H1 (cell line): Measurements from ENCODE around the gene GAB3. TPM values are rescaled to one million over a fixed set of nuclear protein-coding genes. Genes with fewer than 3 reads are reported as not detected.

Experiments used
- CTCF ChIA-PET: fragments of 300-600 bp; sonication (Branson Sonifier 250); formaldehyde crosslinking; loops from one replicate; lab custom pipeline; 2021; ENCODE audit not compliant: partially characterized antibody; lab: Charles Lee
- POLR2A ChIA-PET: fragments of 300-600 bp; sonication (Branson Sonifier 250); formaldehyde crosslinking; loops from one replicate; lab custom pipeline; 2021; ENCODE audit warnings: inconsistent platforms; ENCODE audit not compliant: partially characterized antibody; lab: Charles Lee
- DNase-seq, 2 experiments: peaks; one replicate each; pipeline versions ENCODE4 v3.0.0 to v3.0.0-alpha.2; 2010 to 2022; ENCODE audit warnings: low spot score in 2 of 2, low read depth in 1 of 2, mixed read lengths in 1 of 2
- FAIRE-seq: peaks from 2 replicates; lab custom pipeline; 2011; peaks lifted over from hg19 to GRCh38; lab: Jason Lieb, UNC
- H2AFZ ChIP-seq: 2 replicates; pipeline ENCODE4 v1.8.1; 2012; ENCODE audit warnings: low read length, inconsistent platforms
- H2AK5ac ChIP-seq: 2 replicates; pipeline ENCODE4 v1.6.1; 2013; ENCODE audit warnings: low read depth, low read length
- H2BK120ac ChIP-seq: replicated peaks from 2 replicates; pipeline ENCODE3; 2013; ENCODE audit warnings: low read depth, low read length, inconsistent platforms
- H2BK12ac ChIP-seq: 2 replicates; pipeline ENCODE4 v1.6.1; 2013; ENCODE audit warnings: low read depth, low read length
- H2BK15ac ChIP-seq: 2 replicates; pipeline ENCODE4 v1.6.1; 2013; ENCODE audit warnings: low read length
- H2BK20ac ChIP-seq: 2 replicates; pipeline ENCODE4 v1.6.1; 2013; ENCODE audit warnings: low read length
- H2BK5ac ChIP-seq: 2 replicates; pipeline ENCODE4 v1.6.1; 2013; ENCODE audit warnings: low read depth, low read length
- H3K14ac ChIP-seq: 2 replicates; pipeline ENCODE4 v1.6.1; 2013; ENCODE audit warnings: inconsistent platforms; ENCODE audit not compliant: insufficient read length
- H3K18ac ChIP-seq: 2 replicates; pipeline ENCODE4 v1.6.1; 2013; ENCODE audit warnings: low read length; ENCODE audit errors: extremely low read depth
- H3K23ac ChIP-seq: 2 replicates; pipeline ENCODE4 v1.6.1; 2013; ENCODE audit warnings: inconsistent platforms; ENCODE audit not compliant: insufficient read length
- H3K23me2 ChIP-seq: 2 replicates; pipeline ENCODE4 v1.6.1; 2013; ENCODE audit warnings: low read depth, low read length
- H3K27ac ChIP-seq: 2 replicates; pipeline ENCODE4 v1.6.1; 2011; ENCODE audit warnings: low read depth, low read length, inconsistent platforms
- H3K27me3 ChIP-seq, 4 experiments: replicated peaks in 1 of 4; 1 replicate in 1 of 4; 2 replicates in 3 of 4; pipeline versions ENCODE4 v1.6.1 to v1.8.1; 2011 to 2013; ENCODE audit warnings: low read length in 3 of 4, mild to moderate bottlenecking in 3 of 4, inconsistent platforms in 2 of 4, mixed read lengths in 2 of 4, moderate library complexity in 1 of 4; ENCODE audit not compliant: control insufficient read depth in 3 of 4, insufficient read depth in 3 of 4; ENCODE audit errors: extremely low read depth in 1 of 4
- H3K36me3 ChIP-seq, 4 experiments: 2 replicates each; pipeline versions ENCODE4 v1.6.1 to v1.8.1; 2011 to 2013; ENCODE audit warnings: mild to moderate bottlenecking in 4 of 4, low read length in 3 of 4, moderate library complexity in 2 of 4, control low read depth in 1 of 4, inconsistent platforms in 1 of 4; ENCODE audit not compliant: insufficient read depth in 4 of 4, control insufficient read depth in 2 of 4
- H3K4ac ChIP-seq: replicated peaks from 2 replicates; pipeline ENCODE3; 2013; ENCODE audit warnings: low read length, low read depth, mixed read lengths, inconsistent platforms; ENCODE audit not compliant: insufficient read length
- H3K4me1 ChIP-seq, 4 experiments: replicated peaks in 1 of 4; 1 replicate in 1 of 4; 2 replicates in 3 of 4; pipeline versions ENCODE4 v1.6.1 to v1.8.1; 2011 to 2013; ENCODE audit warnings: low read length in 3 of 4, inconsistent platforms in 2 of 4, mixed read lengths in 1 of 4; ENCODE audit not compliant: insufficient read depth in 4 of 4, control insufficient read depth in 3 of 4
- H3K4me2 ChIP-seq, 2 experiments: 2 replicates each; pipeline versions ENCODE4 v1.6.1 to v1.8.1; 2011 to 2013; ENCODE audit warnings: low read depth in 2 of 2, low read length in 2 of 2, control low read depth in 1 of 2, inconsistent platforms in 1 of 2, mild to moderate bottlenecking in 1 of 2; ENCODE audit not compliant: insufficient read depth in 1 of 2
- H3K4me3 ChIP-seq, 4 experiments: fragments of 200-600, 300-600 bp in 1 of 4; sonication (generic), shearing (Covaris generic), sonication (Bioruptor Twin) in 1 of 4; 2 replicates each; pipeline versions ENCODE4 v1.5.1 to v1.8.1; 2011 to 2016; ENCODE audit warnings: low read length in 4 of 4, low read depth in 3 of 4, control low read depth in 2 of 4, inconsistent platforms in 2 of 4, mild to moderate bottlenecking in 2 of 4, mixed read lengths in 1 of 4, moderate library complexity in 1 of 4; ENCODE audit not compliant: insufficient read depth in 2 of 4; ENCODE audit errors: extremely low read depth in 1 of 4
- H3K56ac ChIP-seq: replicated peaks from 2 replicates; pipeline ENCODE3; 2013; ENCODE audit warnings: low read depth, mild to moderate bottlenecking, mixed read lengths, low read length, inconsistent platforms; ENCODE audit not compliant: insufficient read length
- H3K79me1 ChIP-seq: 2 replicates; pipeline ENCODE4 v1.6.1; 2013; ENCODE audit warnings: low read depth, low read length, control low read depth
- H3K79me2 ChIP-seq, 2 experiments: 2 replicates each; pipeline versions ENCODE4 v1.6.1 to v1.8.1; 2012 to 2013; ENCODE audit warnings: low read length in 2 of 2, mild to moderate bottlenecking in 2 of 2, inconsistent platforms in 1 of 2; ENCODE audit not compliant: insufficient read depth in 2 of 2, control insufficient read depth in 1 of 2
- H3K9ac ChIP-seq, 4 experiments: replicated peaks in 1 of 4; 1 replicate in 1 of 4; 2 replicates in 3 of 4; pipeline versions ENCODE4 v1.6.1 to v1.8.1; 2011 to 2013; ENCODE audit warnings: low read depth in 3 of 4, low read length in 3 of 4, control low read depth in 2 of 4, mild to moderate bottlenecking in 2 of 4, moderate library complexity in 2 of 4, inconsistent platforms in 1 of 4; ENCODE audit errors: extremely low read depth in 1 of 4
- H3K9me3 ChIP-seq, 2 experiments: 2 replicates each; pipeline versions ENCODE4 v1.6.1 to v1.8.1; 2012 to 2013; ENCODE audit warnings: mild to moderate bottlenecking in 2 of 2, moderate library complexity in 2 of 2, control low read depth in 1 of 2, inconsistent platforms in 1 of 2, low read depth in 1 of 2, low read length in 1 of 2, mixed read lengths in 1 of 2; ENCODE audit not compliant: insufficient read depth in 2 of 2
- H4K20me1 ChIP-seq, 2 experiments: replicated peaks in 1 of 2; 2 replicates each; pipeline versions ENCODE3 to v1.8.1; 2011 to 2013; ENCODE audit warnings: inconsistent platforms in 2 of 2, low read length in 2 of 2, mild to moderate bottlenecking in 1 of 2; ENCODE audit not compliant: insufficient read depth in 2 of 2, control insufficient read depth in 1 of 2
- H4K5ac ChIP-seq: 2 replicates; pipeline ENCODE4 v1.6.1; 2013; ENCODE audit warnings: low read length, low read depth, mixed read lengths, inconsistent platforms; ENCODE audit not compliant: insufficient read length
- H4K8ac ChIP-seq: 2 replicates; pipeline ENCODE4 v1.8.0; 2013; ENCODE audit warnings: mild to moderate bottlenecking, moderate library complexity, low read length, inconsistent platforms; ENCODE audit not compliant: insufficient read depth; ENCODE audit errors: extremely low read depth
- H4K91ac ChIP-seq: replicated peaks from 2 replicates; pipeline ENCODE3; 2013; ENCODE audit warnings: low read length, mixed read lengths, inconsistent platforms; ENCODE audit not compliant: insufficient read length
- ASH2L ChIP-seq: fragments of 200-600, 300-600 bp; sonication (generic); IDR thresholded peaks from one replicate; pipeline ENCODE4 v1.7.1; 2017; ENCODE audit warnings: low read length
- BACH1 ChIP-seq: IDR thresholded peaks from 2 replicates; pipeline ENCODE4 v1.6.1; 2012; ENCODE audit warnings: low read length, improper control_type of control experiment
- BRCA1 ChIP-seq: IDR thresholded peaks from 2 replicates; pipeline ENCODE4 v1.6.1; 2012; ENCODE audit warnings: low read depth, low read length, improper control_type of control experiment
- CTBP2 ChIP-seq: IDR thresholded peaks from 2 replicates; pipeline ENCODE4 v1.7.0; 2011; ENCODE audit warnings: borderline replicate concordance, mild to moderate bottlenecking, moderate library complexity, mixed read lengths, low read length; ENCODE audit not compliant: insufficient read depth, insufficient read length
- EGR1 ChIP-seq: IDR thresholded peaks from 2 replicates; pipeline ENCODE4 v1.6.1; 2011; ENCODE audit warnings: low read depth, low read length, borderline replicate concordance
- NRF1 ChIP-seq: IDR thresholded peaks from 2 replicates; pipeline ENCODE4 v1.6.1; 2011; ENCODE audit warnings: mild to moderate bottlenecking, low read depth, low read length, improper control_type of control experiment
- RBBP5 ChIP-seq: IDR thresholded peaks from 2 replicates; pipeline ENCODE4 v1.7.1; 2012; ENCODE audit warnings: low read depth, mild to moderate bottlenecking, inconsistent platforms, low read length, moderate library complexity, borderline replicate concordance
- SP4 ChIP-seq: IDR thresholded peaks from 2 replicates; pipeline ENCODE4 v1.6.1; 2012; ENCODE audit warnings: low read length, inconsistent platforms
- TAF1 ChIP-seq: IDR thresholded peaks from 2 replicates; pipeline ENCODE4 v1.6.1; 2011; ENCODE audit warnings: mild to moderate bottlenecking, low read depth, low read length
- TAF7 ChIP-seq: optimal IDR thresholded peaks from 2 replicates; pipeline ENCODE3; 2011; ENCODE audit warnings: low read depth, mild to moderate bottlenecking, inconsistent platforms, low read length, moderate library complexity, borderline replicate concordance
- USF2 ChIP-seq: IDR thresholded peaks from 2 replicates; pipeline ENCODE4 v1.6.1; 2011; ENCODE audit warnings: low read length, improper control_type of control experiment
- YY1 ChIP-seq: IDR thresholded peaks from 2 replicates; pipeline ENCODE4 v1.6.1; 2011; ENCODE audit warnings: low read depth, mild to moderate bottlenecking, low read length
- WGBS, 2 experiments: shearing (Covaris generic) in 1 of 2; methylation state at CpG; one replicate each; pipeline versions ENCODE4 v1.1.6 to v1.1.7; 2013 to 2015; ENCODE audit warnings: low lambda C conversion rate in 2 of 2, mixed read lengths in 2 of 2, inconsistent platforms in 1 of 2, low coverage in 1 of 2, missing lambda C conversion rate in 1 of 2; ENCODE audit not compliant: insufficient replicate concordance in 2 of 2, insufficient coverage in 1 of 2, insufficient read length in 1 of 2; ENCODE audit errors: extremely low coverage in 1 of 2, missing lambda C conversion rate in 1 of 2; 5-methylcytosine and 5-hydroxymethylcytosine counted together
- polyA plus RNA-seq, 7 experiments: library from polyadenylated mRNA; depleted of rRNA in 3 of 7; stranded (reverse) in 5 of 7; unstranded in 2 of 7; fragments of >200 nt in 5 of 7; fragments of 200-250 nt in 2 of 7; gene quantifications; 1 replicate in 5 of 7; 2 replicates in 1 of 7; 4 replicates in 1 of 7; pipeline versions ENCODE4 v1.2.1 to v1.2.3, GENCODE V29; 2011 to 2013; ENCODE audit warnings: missing spikeins in 2 of 7, mixed read lengths in 2 of 7
- total RNA-seq: library from RNA; stranded (reverse); fragmentation: NEBNext Ultra II Directional; extraction: Animal tissue kit (Norgen Biotek cat#: 25700); gene quantifications from 2 replicates; pipeline ENCODE4 v1.2.1, GENCODE V29; 2021

The GAB3 gene
- total and polyA plus RNA-seq, 2 of the 8 experiments (the other 6 are each of a cell fraction or from before 2014, with no cell fraction given) = 0.48 to 1.2 TPM

GRCh38 chrX:154799556-154800348 is 48.9 kb upstream of the GAB3 start:
- Histone ChIP-seq H3K4me1 (peaks cover 0 to 8% (median 6%) of the 10 kb centered on the region in 4 experiments; a peak in 5 of 7 replicates), H3K23ac (no peak overlapping the region), H3K27me3 (peaks cover 0 to 24% (median 15%) of the 10 kb centered on the region in 4 experiments; a peak in 6 of 7 replicates), H3K56ac (no peak overlapping the region), H2BK5ac (no peak overlapping the region), H3K14ac (no peak overlapping the region), H4K20me1 (peaks cover 0 to 3% of the 10 kb centered on the region in 2 experiments), H2BK20ac (no peak overlapping the region), H3K23me2 (no peaks in the 10 kb centered on the region; the same call in 1 of the 2 replicates), H4K91ac (no peak overlapping the region), H2BK12ac (no peak overlapping the region), H3K27ac (no peak overlapping the region), H3K36me3 (no peaks in the 10 kb centered on the region), H3K79me2 (no peaks in the 10 kb centered on the region), H2BK120ac (no peak overlapping the region), H2AK5ac (no peak overlapping the region), H3K4ac (no peak overlapping the region), H3K18ac (no peak overlapping the region), H2BK15ac (no peak overlapping the region), H3K79me1 (no peaks in the 10 kb centered on the region), H2AFZ (no peak overlapping the region), H3K9me3 (no peaks in the 10 kb centered on the region), H3K4me3 (no peak overlapping the region), H4K5ac (no peak overlapping the region), H4K8ac (no peak overlapping the region), H3K4me2 (peak overlapping the region in 1 of 2 experiments; percentile 21; a peak in 2 of 4 replicates), H3K9ac (no peak overlapping the region)
- TF ChIP-seq TAF1 (no peak), CTBP2 (no peak), USF2 (no peak), ASH2L (no peak), YY1 (no peak), EGR1 (no peak), SP4 (no peak), TAF7 (no peak), BRCA1 (no peak), RBBP5 (no peak), NRF1 (no peak), BACH1 (no peak)
- DNase-seq (no peak), FAIRE-seq (no peak)
- WGBS, 2 experiments = 44% methylated on average over 9 of the region's 9 CpGs; no CpG with 5 or more reads in 1 of the 2 experiments
- ChIA-PET POLR2A (interaction anchor here (1.9 to 2.2 kb wide), 2 partner anchors 21 to 37 kb away, joined by 7 read pairs; partner anchors contain the start of gene DKC1), CTCF (interaction anchor here (1.2 kb wide), 1 partner anchor 52 kb away, joined by 3 read pairs; no protein-coding TSS in a partner anchor)
